Measurements from ENCODE around the gene TFEC. TPM values are rescaled to one million over a fixed set of nuclear protein-coding genes. Genes with fewer than 3 reads are reported as not detected.

Gene TFEC
- total RNA-seq, 2 donors from 2014 or later, result 0.69 to 2.9 TPM

GRCh38 chr7:115988401-115988800 is 42.2 kb downstream of the TFEC start:
- Histone ChIP-seq H3K4me3 (no peak overlapping the region), H3K27ac (no peak overlapping the region), H3K36me3 (no peaks in the 10 kb centered on the region), H3K9ac (ENCODE audit: low read depth in 2 of 2, low read length in 2 of 2) (no peak overlapping the region), H3K27me3 (no peaks in the 10 kb centered on the region), H3K4me1 (no peaks in the 10 kb centered on the region), H3K9me3 (no peaks in the 10 kb centered on the region)
- no peak for TF ChIP-seq CTCF (IDR thresholded peaks at IDR 0.05)
- intact Hi-C loops (cut with DNase I), result no loop called here
- DNase-seq, result no peak

GRCh38 chr7:115987486-115987885 is 43.1 kb downstream of the TFEC start:
- no peaks in the 10 kb centered on the region for H3K4me1 ChIP-seq
- H3K36me3 ChIP-seq, result no peaks in the 10 kb centered on the region
- no peaks in the 10 kb centered on the region for H3K9me3 ChIP-seq
- no peaks in the 10 kb centered on the region for H3K27me3 ChIP-seq
- TF ChIP-seq CTCF (IDR thresholded peaks at IDR 0.05), result no peak
- no peak for DNase-seq
- intact Hi-C loops (cut with DNase I), result no loop called here
- H3K27ac ChIP-seq, result no peak overlapping the region
- H3K9ac ChIP-seq (ENCODE audit: low read depth in 2 of 2, low read length in 2 of 2), result no peak overlapping the region
- H3K4me3 ChIP-seq, result no peak overlapping the region

GRCh38 chr7:115984105-115984504 is 46.5 kb downstream of the TFEC start:
- Histone ChIP-seq H3K4me3 (no peak overlapping the region), H3K36me3 (no peaks in the 10 kb centered on the region), H3K4me1 (no peaks in the 10 kb centered on the region), H3K27me3 (no peaks in the 10 kb centered on the region), H3K9me3 (no peaks in the 10 kb centered on the region), H3K9ac (ENCODE audit: low read depth in 2 of 2, low read length in 2 of 2) (no peak overlapping the region), H3K27ac (no peak overlapping the region)
- intact Hi-C loops (cut with DNase I), result no loop called here
- no peak for DNase-seq
- no peak for TF ChIP-seq CTCF (IDR thresholded peaks at IDR 0.05)

- H3K4me1 ChIP-seq, result no peaks in the 10 kb centered on the region
- no peak overlapping the region for H3K4me3 ChIP-seq
- H3K9ac ChIP-seq (ENCODE audit: low read depth in 2 of 2, low read length in 2 of 2), result no peak overlapping the region
- no peak for DNase-seq
- no peak overlapping the region for H3K27ac ChIP-seq
- H3K9me3 ChIP-seq, result no peaks in the 10 kb centered on the region
- intact Hi-C loops (cut with DNase I), result no loop called here
- no peaks in the 10 kb centered on the region for H3K36me3 ChIP-seq
- no peak for TF ChIP-seq CTCF (IDR thresholded peaks at IDR 0.05)
- H3K27me3 ChIP-seq, result no peaks in the 10 kb centered on the region
Observed at GRCh38 chr7:115980159-115980558, 50.4 kb downstream of the TFEC start.

- Histone ChIP-seq H3K4me3 (no peak overlapping the region), H3K9me3 (no peaks in the 10 kb centered on the region), H3K4me1 (no peaks in the 10 kb centered on the region), H3K9ac (ENCODE audit: low read depth in 2 of 2, low read length in 2 of 2) (no peak overlapping the region), H3K36me3 (no peaks in the 10 kb centered on the region), H3K27ac (no peak overlapping the region), H3K27me3 (no peaks in the 10 kb centered on the region)
- no peak for DNase-seq
- no peak for TF ChIP-seq CTCF (IDR thresholded peaks at IDR 0.05)
- intact Hi-C loops (cut with DNase I), result no loop called here
Observed at GRCh38 chr7:115976651-115977050, 53.9 kb downstream of the TFEC start.

GRCh38 chr7:115975766-115976165 is 54.8 kb downstream of the TFEC start:
- intact Hi-C loops (cut with DNase I), result no loop called here
- H3K4me3 ChIP-seq, result no peak overlapping the region
- no peak for DNase-seq
- H3K27ac ChIP-seq, result no peak overlapping the region
- TF ChIP-seq CTCF (IDR thresholded peaks at IDR 0.05), result no peak
- no peaks in the 10 kb centered on the region for H3K36me3 ChIP-seq
- no peaks in the 10 kb centered on the region for H3K27me3 ChIP-seq
- no peaks in the 10 kb centered on the region for H3K4me1 ChIP-seq
- no peak overlapping the region for H3K9ac ChIP-seq (ENCODE audit: low read depth in 2 of 2, low read length in 2 of 2)
- H3K9me3 ChIP-seq, result no peaks in the 10 kb centered on the region
